Measurements from ENCODE around the gene PUS10.
"Not testable (repeated sequence)": the region's sequence is repeated elsewhere in the genome, so short reads cannot be mapped to it uniquely, and the experiment has no call there.

The PUS10 gene

DNA sequence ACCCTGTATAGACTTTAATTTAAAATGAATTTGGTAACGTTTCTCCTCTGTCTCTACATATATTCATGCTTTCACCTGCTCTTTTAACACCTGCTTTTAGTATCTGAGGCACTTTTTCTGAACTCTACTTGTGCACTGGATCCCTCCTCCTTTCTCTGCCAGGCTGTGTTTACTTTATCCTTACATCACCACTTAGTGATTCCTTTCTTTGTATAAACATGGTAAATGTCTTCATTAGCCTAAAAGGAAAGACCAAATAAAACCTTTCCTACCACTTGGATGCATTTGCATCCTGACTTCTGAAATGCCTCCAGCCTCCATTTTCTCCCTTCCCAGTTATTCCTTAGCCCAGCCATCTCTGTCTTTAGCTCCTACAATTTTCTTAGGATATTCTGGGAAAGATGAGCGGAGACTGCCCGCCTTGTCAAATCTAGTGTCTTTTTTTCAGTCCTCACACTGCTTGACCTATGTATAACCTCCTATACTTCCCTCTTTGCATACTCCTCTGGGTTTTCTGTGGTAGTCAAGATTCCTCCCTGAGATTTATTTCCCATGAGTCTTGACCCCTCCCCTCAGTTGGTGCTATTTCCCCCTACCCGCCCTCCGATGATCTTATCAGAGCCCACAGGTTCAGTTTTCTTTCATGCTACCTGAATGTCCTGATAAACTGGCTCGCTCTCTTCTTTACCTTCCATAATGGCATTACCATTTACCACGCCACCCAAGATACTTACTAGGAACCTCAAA lies 91.9 kb downstream of the PUS10 start:
- no peak for DNase-seq

DNA sequence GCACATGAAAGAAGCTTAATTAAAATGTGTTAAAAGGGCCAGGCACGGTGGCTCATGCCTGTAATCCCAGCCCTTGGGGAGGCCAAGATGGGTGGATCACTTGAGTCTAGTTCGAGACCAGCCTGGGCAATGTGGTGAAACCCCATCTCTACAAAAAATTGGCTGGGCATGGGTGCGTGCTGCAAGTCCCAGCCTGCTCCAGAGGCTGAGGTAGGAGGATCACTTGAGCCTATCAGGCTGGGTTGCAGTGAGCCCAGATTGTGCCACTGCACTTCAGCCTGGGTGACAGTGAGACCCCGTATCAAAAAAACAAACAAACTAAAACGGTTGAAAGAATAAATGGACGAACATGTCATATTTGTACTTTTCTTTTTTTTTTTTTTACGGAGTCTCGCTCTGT lies 110.7 kb downstream of the PUS10 start:
- no peak for DNase-seq

DNA sequence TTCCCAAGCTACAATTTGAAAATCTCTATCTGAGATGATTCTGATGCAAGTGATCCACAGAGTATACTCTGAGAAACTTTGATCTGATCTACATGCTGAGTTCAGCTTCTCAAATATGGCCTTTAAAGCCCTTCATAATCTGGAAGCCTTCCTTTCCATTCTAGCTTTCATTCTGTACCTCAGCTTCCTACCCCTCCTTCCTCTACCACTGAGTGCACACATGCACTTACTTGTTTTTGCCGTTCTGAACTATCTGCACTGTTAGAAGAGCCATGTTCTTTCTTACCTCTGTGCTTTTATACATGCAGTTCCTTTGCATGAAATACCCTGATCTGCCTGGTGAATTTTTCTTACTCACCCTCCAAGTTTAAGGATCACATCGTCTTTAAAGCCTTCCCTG lies 111.7 kb downstream of the PUS10 start:
- DNase-seq: no peak

DNA sequence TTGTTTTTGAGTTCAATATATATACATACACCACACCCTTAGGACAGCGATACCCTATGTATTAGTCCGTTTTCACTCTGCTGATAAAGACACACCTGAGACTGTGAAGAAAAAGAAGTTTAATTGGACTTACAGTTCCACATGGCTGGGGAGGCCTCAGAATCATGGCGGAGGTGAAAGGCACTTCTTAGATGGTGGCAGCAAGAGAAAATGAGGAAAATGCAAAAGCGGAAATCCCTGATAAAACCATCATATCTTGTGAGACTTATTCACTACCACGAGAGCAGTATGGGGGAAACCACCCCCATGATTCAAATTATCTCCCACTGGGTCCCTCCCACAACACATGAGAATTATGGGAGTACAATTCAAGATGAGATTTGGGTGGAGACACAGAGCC lies 112.2 kb downstream of the PUS10 start:
- DNase-seq: not testable (repeated sequence)

DNA sequence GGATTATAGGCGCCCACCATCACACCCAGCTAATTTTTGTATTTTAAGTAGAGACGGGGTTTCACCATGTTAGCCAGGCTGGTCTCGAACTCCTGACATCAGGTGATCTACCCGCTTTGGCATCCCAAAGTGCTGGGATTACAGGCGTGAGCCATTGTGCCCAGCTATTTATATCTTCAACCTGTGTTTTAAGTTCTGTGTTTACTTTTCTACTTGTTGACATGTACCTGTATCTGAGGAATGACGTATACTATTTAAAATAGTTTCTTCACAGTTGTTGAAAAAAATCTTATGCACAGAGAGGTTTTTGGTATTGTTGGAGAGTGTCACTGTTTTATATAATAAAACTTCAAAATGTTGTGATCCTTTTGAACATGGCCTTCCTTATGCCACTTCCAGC lies 116.8 kb downstream of the PUS10 start:
- not testable (repeated sequence) for DNase-seq

DNA sequence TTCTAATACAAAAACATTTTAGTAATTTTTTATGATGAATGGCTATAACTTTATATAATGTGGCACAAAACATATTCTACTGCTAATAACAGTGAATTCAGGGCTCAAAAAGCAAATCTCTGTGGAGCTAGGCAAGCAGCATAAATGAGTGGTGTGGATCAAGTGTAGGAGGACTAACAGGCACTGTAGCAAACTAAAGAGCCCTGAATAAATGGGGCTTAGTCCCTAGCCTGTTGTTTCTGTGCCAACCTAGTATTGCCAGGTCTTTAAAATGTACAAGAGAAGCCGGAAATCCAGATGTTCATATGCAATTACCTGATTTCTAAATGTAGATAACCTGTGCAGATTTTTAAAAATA lies 118.2 kb downstream of the PUS10 start:
- no peak for DNase-seq

DNA sequence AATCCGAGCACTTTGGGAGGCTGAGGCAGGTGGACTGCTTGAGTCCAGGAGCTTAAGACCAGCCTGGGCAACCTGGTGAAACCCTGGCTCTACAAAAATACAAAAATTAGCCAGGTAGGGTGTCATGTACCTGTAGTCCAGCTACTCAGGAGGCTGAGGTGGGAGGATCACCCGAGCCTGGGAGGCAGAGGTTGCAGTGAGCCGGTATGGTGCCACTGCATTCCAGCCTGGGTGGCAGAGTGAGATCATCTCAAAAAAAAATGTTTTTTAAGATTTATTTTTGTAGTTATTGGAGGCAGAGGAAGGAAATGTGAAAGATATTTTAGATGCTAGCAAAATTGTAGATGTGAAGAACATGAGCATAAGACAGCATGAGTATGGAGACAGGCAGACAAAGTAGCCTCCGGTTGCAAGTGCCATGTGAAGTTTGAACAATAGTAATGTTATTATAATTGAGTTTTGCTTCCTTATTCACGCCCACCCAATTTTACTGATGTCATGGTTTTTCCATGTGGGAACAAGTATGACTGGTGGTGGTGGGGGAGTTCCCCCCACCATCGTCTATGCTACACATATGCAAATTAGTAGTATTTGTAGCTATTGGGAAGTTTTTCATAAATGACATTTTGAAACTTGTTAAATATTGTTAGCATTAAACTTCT lies 118.7 kb downstream of the PUS10 start:
- no peak for DNase-seq

DNA sequence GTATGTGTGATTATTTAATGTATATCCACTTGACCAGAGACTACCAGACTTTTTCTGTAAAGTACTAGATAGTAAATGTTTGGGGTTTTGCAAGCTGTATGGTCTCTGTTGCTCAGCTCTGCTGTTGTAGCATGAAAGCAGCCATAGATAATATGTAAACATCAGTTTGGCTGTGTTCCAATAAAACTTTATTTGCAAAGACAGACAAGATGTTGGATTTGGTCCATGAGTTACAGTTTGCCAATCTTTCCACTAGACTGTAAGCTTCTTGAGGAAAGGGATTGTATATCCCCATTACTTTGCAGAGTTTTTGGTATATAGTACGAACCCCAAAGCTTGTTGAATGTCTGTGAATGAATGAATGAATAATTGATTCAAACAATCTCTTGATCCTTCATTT lies 119.5 kb downstream of the PUS10 start:
- no peak for DNase-seq

Measured in DMS 273 treated with DMSO at 0.1 percent for 48 hours (cell line).